ENCODE results near the gene IRF2.
"Not testable (repeated sequence)": the region's sequence is repeated elsewhere in the genome, so short reads cannot be mapped to it uniquely, and the experiment has no call there.

Gene IRF2

DNA sequence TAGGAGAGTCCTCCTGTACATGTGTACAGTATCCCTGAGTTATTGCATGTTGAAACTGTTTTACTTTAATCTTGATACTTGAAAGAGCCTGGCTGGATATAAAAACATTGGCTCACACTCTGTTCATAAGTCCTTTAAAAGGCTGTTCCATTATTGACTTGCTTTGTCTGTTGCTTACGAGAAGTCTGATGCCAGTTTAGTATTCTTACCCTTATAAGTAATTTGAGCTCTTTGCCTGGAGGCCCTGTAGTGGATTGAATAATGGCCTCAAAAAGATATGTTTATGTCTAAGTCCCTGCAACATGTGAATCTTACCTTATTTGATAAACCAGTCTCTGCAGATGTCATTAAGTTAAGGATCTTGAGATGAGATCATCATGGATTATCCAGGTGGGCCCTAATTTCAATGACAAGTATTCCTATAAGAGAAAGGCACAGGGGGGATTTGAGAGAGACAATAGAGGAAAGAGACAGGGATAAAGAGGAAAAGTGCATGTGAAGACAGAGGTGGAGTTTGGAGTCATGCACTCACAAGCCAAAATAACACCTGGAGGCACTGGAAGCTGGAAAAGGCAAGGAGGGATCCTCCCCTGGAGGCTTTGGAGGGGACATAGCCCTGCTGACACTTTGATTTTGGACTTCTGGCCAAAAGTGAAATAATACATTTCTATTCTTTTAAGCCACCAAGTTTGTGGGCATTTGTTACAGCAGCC, 98.1 kb downstream of the IRF2 start:
- ATAC-seq (replicated peaks), result no peak
- DNase-seq, result no peak
- H3K27me3 Mint-ChIP-seq, result no peaks in the 10 kb centered on the region
- peaks cover 3 to 8% of the 10 kb centered on the region in 2 donors for H3K4me1 Mint-ChIP-seq (ENCODE audit: low read depth in 2 of 2)
- H3K27ac Mint-ChIP-seq, result no peak overlapping the region
- no peaks in the 10 kb centered on the region for H3K9me3 Mint-ChIP-seq
- no peak overlapping the region for H3K4me3 Mint-ChIP-seq
- no peaks in the 10 kb centered on the region for H3K36me3 Mint-ChIP-seq (ENCODE audit: insufficient read depth)

DNA sequence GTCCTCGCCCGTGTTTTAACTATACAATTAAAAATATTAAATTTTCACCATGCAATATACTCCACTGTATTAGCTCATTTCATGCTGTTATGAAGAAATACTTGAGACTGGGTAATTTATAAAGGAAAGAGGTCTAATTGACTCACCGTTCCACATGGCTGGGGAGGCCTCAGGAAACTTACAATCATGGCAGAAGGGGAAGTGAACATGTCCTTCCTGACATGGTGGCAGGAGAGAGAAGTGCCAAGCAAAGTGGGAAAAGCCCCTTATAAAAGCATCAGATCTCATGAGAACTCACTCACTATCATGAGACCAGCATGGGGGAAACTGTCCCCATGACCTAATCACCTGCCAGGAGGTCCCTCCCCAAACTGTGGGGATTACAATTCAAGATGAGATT, 98.7 kb downstream of the IRF2 start:
- not testable (repeated sequence) for DNase-seq; H3K4me1 Mint-ChIP-seq (ENCODE audit: low read depth in 2 of 2); H3K9me3 Mint-ChIP-seq; H3K27me3 Mint-ChIP-seq; H3K4me3 Mint-ChIP-seq; ATAC-seq (replicated peaks); H3K27ac Mint-ChIP-seq; H3K36me3 Mint-ChIP-seq (ENCODE audit: insufficient read depth)

DNA sequence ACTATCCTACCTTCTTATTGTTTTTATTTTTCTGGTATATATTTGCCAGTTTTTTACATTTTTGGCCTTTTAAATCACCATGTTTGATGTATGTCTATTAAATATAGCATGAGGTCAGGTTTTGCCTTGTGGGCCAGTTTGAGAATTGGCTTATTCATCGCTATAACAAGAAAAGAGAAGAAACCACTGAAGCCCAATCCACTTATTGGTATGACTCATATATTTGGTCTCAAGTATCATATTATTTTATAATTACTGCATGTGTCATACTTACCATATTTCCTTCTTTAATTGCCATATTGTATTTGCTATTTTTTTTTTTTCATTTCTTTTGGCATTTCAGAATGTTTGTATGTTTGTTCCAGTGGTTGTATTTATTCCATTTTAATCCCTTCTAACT, 99.3 kb downstream of the IRF2 start:
- H3K36me3 Mint-ChIP-seq (ENCODE audit: insufficient read depth), result no peaks in the 10 kb centered on the region
- DNase-seq (no peak), ATAC-seq (replicated peaks) (no peak)
- no peaks in the 10 kb centered on the region for H3K9me3 Mint-ChIP-seq
- H3K27me3 Mint-ChIP-seq, result no peaks in the 10 kb centered on the region
- H3K27ac Mint-ChIP-seq, result peak overlapping the region in 1 of 2 donors; percentile 84
- H3K4me3 Mint-ChIP-seq, result no peak overlapping the region
- no peaks in the 10 kb centered on the region for H3K4me1 Mint-ChIP-seq (ENCODE audit: low read depth in 2 of 2)

DNA sequence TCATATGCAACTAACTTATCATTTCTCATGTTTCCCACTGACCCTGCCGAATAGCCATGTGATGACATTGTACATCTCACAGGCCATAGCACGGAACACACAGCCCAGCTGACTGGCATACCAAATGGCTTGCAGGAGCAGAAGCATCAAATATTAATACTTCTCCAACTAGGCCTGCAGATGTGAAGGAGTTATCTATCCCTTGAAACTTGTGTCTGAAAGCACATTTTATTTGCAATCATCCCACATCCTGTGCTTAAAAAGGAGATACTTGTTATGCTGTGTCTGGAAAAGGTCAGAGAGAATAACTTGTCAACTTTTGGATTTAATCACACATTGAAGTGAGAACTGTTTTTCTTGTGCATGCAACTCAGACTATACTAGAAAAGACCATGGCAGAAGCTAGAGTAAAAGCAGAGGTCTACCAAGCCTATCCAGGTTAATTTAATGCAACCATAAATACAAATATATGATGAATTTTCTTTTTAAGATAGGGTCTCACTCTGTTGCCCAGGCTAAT, 100.4 kb downstream of the IRF2 start:
- H3K27ac Mint-ChIP-seq, result no peak overlapping the region
- H3K36me3 Mint-ChIP-seq (ENCODE audit: insufficient read depth), result no peaks in the 10 kb centered on the region
- H3K4me1 Mint-ChIP-seq (ENCODE audit: low read depth in 2 of 2), result no peaks in the 10 kb centered on the region
- ATAC-seq (replicated peaks) (no peak), DNase-seq (no peak)
- no peak overlapping the region for H3K4me3 Mint-ChIP-seq
- no peaks in the 10 kb centered on the region for H3K9me3 Mint-ChIP-seq
- no peaks in the 10 kb centered on the region for H3K27me3 Mint-ChIP-seq

DNA sequence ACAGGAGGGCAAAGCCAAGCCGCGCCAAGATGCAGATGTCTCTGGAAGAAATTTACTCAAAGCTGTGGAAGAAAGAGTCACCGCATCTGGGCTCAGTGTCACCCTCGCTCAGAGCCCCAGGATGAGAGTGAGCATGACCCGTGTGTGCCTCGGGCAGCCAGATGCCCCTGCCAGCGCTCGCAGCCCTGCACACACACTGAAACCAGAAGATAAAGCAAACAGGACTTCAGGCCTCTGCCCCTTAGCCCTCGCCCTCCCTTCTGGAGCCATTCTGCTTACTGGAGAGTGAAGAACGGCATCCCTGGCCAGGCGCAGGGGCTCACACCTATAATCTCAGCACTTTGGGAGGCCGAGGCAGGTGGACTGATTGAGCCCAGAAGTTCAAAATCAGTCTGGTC, 103.0 kb downstream of the IRF2 start:
- Mint-ChIP-seq H3K9me3 (no peaks in the 10 kb centered on the region), H3K4me1 (ENCODE audit: low read depth in 2 of 2) (peaks cover 3 to 4% of the 10 kb centered on the region in 2 donors), H3K36me3 (ENCODE audit: insufficient read depth) (peaks cover 4% of the 10 kb centered on the region), H3K27me3 (no peaks in the 10 kb centered on the region), H3K27ac (no peak overlapping the region), H3K4me3 (no peak overlapping the region)
- no peak for DNase-seq
- no peak for ATAC-seq (replicated peaks)

DNA sequence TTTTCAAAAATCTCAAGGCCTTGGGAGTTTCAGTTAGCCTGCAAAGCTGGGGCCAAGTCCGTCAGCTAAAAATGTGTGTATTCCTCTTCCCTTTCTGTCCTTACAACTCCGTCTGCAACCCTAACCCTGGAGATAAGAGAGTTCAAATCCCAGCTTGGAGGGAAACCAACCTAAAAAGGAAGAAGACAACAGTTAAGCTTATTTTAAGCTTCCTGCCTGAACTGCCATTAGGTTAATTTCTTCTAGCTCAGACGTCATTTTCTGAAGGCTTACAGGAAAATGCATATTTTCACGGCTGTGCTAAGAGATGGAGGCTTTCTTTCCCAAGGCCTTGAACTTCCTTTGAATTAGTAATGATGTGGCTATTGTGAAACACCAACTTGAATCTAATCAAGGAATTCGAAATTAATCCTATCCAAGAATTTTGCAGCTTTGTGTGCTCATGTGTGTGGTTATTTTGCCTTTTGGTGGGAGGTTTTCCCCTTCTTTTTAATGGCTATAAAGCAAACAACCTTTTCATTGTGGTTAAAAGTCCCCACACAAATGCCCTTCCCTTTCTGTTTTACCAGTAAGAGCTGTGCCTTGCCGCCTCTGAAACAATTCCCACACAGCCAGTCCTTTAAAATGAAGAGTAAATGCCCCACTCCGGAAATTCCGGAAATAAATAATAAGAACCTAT, 103.5 kb downstream of the IRF2 start:
- Mint-ChIP-seq H3K9me3 (no peaks in the 10 kb centered on the region), H3K36me3 (ENCODE audit: insufficient read depth) (peaks cover 4% of the 10 kb centered on the region), H3K27ac (no peak overlapping the region), H3K4me1 (ENCODE audit: low read depth in 2 of 2) (peaks cover 3 to 4% of the 10 kb centered on the region in 2 donors), H3K4me3 (no peak overlapping the region), H3K27me3 (no peaks in the 10 kb centered on the region)
- DNase-seq, result no peak
- ATAC-seq (replicated peaks), result no peak

DNA sequence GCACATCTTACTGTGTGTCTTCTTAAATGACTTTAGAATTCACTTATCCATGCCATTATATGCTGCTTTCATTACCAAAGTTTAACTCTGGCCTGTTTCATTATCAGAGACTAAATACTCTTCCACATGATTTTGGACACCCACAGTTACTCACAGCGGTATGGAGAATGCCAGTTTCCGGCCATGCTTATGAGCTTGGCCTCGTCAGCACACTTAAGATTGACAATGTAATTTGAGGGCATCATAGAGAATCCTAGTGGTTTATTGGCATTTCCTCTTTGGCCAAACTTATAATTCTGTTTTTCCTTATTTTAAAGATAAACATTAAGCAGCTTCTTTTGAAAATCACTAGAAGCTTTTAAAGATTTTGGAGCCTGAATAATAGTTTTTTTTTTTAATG, 104.5 kb downstream of the IRF2 start:
- no peaks in the 10 kb centered on the region for H3K27me3 Mint-ChIP-seq
- H3K27ac Mint-ChIP-seq, result no peak overlapping the region
- no peaks in the 10 kb centered on the region for H3K9me3 Mint-ChIP-seq
- no peak overlapping the region for H3K4me3 Mint-ChIP-seq
- peaks cover 4% of the 10 kb centered on the region for H3K36me3 Mint-ChIP-seq (ENCODE audit: insufficient read depth)
- no peak for ATAC-seq (replicated peaks)
- DNase-seq, result no peak
- peaks cover 7 to 10% of the 10 kb centered on the region in 2 donors for H3K4me1 Mint-ChIP-seq (ENCODE audit: low read depth in 2 of 2)

DNA sequence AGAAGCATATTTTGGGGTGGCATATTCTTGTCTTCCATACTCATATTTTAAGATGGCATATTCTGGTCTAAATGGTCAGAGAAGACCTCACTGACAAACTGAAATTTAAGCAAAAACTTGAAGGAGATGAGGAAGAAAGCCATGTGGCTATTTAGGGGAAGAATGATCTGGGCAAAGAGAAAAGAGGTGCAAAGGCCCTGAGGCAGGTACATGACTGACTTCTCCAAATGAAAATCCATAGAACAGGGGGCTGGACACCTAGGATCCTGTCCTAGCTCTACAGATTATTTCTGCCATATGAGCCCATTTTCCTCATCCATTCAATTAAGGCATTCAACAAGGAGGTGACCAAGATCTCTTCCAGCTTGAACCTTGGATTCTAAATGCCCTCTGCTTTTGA, 105.6 kb downstream of the IRF2 start:
- Mint-ChIP-seq H3K36me3 (ENCODE audit: insufficient read depth) (peaks cover 4% of the 10 kb centered on the region), H3K4me1 (ENCODE audit: low read depth in 2 of 2) (peaks cover 9 to 17% of the 10 kb centered on the region in 2 donors), H3K9me3 (no peaks in the 10 kb centered on the region), H3K27ac (no peak overlapping the region), H3K4me3 (no peak overlapping the region), H3K27me3 (no peaks in the 10 kb centered on the region)
- DNase-seq (no peak), ATAC-seq (replicated peaks) (no peak)

DNA sequence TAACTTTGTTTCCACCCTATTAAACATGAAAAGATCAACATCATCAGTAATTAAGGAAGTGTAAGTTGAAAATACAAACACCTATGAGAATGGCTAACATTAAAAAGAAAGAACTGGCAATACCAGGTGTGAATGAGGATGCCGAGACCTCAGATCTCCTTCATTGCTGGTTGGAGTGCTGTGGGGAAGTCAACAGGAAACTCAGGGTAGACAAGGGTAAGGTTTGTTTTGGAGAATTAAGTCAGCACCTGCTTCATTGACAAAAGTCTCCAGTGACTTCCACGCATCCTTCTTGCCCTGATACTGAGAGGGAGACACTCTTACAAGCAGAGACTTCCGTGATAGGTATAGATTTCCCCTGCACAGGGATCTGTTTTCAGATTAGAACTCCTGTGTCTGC, 106.1 kb downstream of the IRF2 start:
- no peak for DNase-seq
- H3K27ac Mint-ChIP-seq, result no peak overlapping the region
- no peaks in the 10 kb centered on the region for H3K27me3 Mint-ChIP-seq
- peaks cover 4% of the 10 kb centered on the region for H3K36me3 Mint-ChIP-seq (ENCODE audit: insufficient read depth)
- H3K9me3 Mint-ChIP-seq, result no peaks in the 10 kb centered on the region
- no peak overlapping the region for H3K4me3 Mint-ChIP-seq
- no peak for ATAC-seq (replicated peaks)
- peaks cover 9 to 17% of the 10 kb centered on the region in 2 donors for H3K4me1 Mint-ChIP-seq (ENCODE audit: low read depth in 2 of 2)

DNA sequence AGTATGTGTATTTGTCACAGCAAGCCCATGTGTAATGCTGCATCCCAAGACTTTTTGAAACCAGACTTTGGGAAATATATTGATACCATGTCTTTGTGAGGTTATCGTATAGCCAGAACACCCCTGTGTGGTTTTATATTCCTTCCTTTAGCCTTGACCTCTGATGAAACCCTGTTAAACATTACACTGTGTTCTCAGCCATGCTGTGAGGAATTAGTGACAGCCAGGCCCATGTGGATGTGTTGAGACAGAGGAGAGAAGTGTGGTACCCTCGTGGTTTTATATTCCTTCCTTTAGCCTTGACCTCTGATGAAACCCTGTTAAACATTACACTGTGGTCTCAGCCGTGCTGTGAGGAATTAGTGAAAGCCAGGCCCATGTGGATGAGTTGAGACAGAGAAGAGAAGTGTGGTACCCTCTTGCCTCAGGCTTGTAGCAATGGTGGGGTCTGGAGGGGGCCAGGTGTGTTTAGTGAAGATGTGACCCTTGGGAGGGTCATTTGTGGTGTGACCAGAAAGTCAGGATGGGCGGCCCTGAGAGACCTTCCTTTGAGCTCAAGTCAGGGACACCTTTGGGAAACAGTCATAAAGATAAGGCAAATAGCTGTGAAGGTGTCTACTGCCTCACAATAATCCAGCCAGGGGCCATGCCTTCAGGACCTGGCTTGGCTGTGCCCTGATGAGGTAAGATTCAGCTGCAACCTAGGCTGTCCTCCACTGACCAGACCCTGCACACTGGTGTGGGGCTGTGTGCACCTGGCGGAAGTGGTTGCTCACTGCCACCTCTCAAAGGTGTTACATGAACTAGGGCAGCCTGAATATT, 110.0 kb downstream of the IRF2 start:
- H3K36me3 Mint-ChIP-seq (ENCODE audit: insufficient read depth), result peaks cover 4% of the 10 kb centered on the region
- H3K9me3 Mint-ChIP-seq, result no peaks in the 10 kb centered on the region
- no peak overlapping the region for H3K4me3 Mint-ChIP-seq
- DNase-seq (no peak), ATAC-seq (replicated peaks) (no peak)
- peak overlapping the region; percentile 16 to 79 for H3K27ac Mint-ChIP-seq
- no peaks in the 10 kb centered on the region for H3K27me3 Mint-ChIP-seq
- peaks cover 9 to 17% of the 10 kb centered on the region in 2 donors for H3K4me1 Mint-ChIP-seq (ENCODE audit: low read depth in 2 of 2)

DNA sequence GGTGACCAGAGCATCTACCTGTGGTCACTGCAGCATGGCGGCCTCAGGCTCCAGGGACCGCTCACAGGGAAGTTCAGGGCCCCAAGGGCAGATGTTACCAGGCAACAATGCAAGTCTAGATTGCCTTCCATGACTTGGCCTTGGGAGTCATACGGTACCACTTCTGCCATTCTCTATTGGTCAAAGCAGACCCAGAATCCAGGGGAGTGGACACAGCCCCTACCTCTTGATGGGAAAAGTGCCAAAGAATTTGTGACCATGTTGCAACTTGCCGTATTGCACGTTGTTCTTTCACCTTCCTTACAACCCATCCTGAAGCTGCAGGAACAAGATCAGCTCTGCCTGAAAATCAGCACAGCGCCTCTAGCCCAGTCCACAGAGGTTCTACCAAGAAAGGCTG, 111.1 kb downstream of the IRF2 start:
- Mint-ChIP-seq H3K36me3 (ENCODE audit: insufficient read depth) (peaks cover 4% of the 10 kb centered on the region), H3K9me3 (no peaks in the 10 kb centered on the region), H3K4me3 (no peak overlapping the region), H3K27me3 (no peaks in the 10 kb centered on the region), H3K27ac (no peak overlapping the region), H3K4me1 (ENCODE audit: low read depth in 2 of 2) (peaks cover 9 to 17% of the 10 kb centered on the region in 2 donors)
- no peak for ATAC-seq (replicated peaks)
- DNase-seq, result no peak

DNA sequence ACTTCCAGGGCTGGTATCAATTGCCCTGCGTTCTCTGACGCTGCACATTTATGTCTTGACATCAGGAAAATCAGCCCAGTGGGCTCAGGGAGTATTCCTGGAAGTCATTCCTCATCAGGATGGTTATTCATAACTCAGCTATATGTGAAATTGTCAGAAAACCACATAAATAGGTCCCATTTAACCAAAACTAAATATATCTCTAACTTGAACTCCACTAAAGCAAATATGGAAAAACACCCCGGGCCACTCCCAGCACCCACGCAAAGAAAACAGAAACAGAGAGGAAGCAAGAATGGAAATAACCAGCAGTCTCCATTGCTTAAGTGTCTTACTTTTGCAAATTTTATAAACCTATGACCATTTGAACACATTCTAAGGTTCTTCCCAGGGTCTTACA, 112.0 kb downstream of the IRF2 start:
- Mint-ChIP-seq H3K4me1 (ENCODE audit: low read depth in 2 of 2) (peaks cover 11 to 16% of the 10 kb centered on the region in 2 donors), H3K36me3 (ENCODE audit: insufficient read depth) (peaks cover 4% of the 10 kb centered on the region), H3K9me3 (no peaks in the 10 kb centered on the region), H3K27ac (peak overlapping the region in 1 of 2 donors; percentile 11), H3K4me3 (no peak overlapping the region), H3K27me3 (no peaks in the 10 kb centered on the region)
- DNase-seq (no peak), ATAC-seq (replicated peaks) (no peak)

DNA sequence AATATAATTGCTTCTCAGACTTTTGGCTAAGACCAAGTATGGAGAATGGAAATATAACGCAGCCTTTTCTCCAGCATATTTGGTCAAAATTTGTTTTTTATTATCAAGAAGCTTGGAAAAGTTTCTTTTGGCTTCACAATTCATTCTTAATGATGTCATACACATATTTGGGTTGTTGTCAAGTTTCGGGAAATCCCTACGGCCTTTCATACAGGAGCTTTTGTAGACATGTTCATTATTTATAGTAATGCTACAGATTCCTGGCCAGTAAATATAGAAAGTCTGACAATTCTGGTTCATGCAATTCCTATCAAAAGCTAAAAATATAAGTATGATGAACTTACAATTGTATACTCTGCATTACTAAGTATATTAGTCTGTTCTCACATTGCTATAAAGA, 112.9 kb downstream of the IRF2 start:
- Mint-ChIP-seq H3K4me3 (no peak overlapping the region), H3K27ac (no peak overlapping the region), H3K9me3 (no peaks in the 10 kb centered on the region), H3K27me3 (no peaks in the 10 kb centered on the region), H3K36me3 (ENCODE audit: insufficient read depth) (peaks cover under 1% of the 10 kb centered on the region), H3K4me1 (ENCODE audit: low read depth in 2 of 2) (peaks cover 8 to 13% of the 10 kb centered on the region in 2 donors)
- ATAC-seq (replicated peaks) (no peak), DNase-seq (no peak)
